ENCODE results near the gene VSTM2B.
"Not testable (repeated sequence)": the region's sequence is repeated elsewhere in the genome, so short reads cannot be mapped to it uniquely, and the experiment has no call there.

The VSTM2B gene

GRCh38 chr19:29532956-29533355, 7.2 kb downstream of the VSTM2B start:
- no peak for DNase-seq

- DNase-seq = no peak
These were observed 8.1 kb downstream of the VSTM2B start for GRCh38 chr19:29533578-29534544.

- no peak for DNase-seq
These were observed 9.5 kb downstream of the VSTM2B start for GRCh38 chr19:29535214-29535831.

GRCh38 chr19:29535984-29536508, 10.3 kb downstream of the VSTM2B start:
- no peak for DNase-seq

- DNase-seq = no peak
These were observed 11.4 kb downstream of the VSTM2B start for GRCh38 chr19:29537181-29537580.

GRCh38 chr19:29537601-29538000, 11.8 kb downstream of the VSTM2B start:
- no peak for DNase-seq

GRCh38 chr19:29538146-29538545, 12.4 kb downstream of the VSTM2B start:
- DNase-seq = no peak

GRCh38 chr19:29538651-29539050, 12.9 kb downstream of the VSTM2B start:
- DNase-seq = no peak

GRCh38 chr19:29539131-29539530, 13.3 kb downstream of the VSTM2B start:
- DNase-seq = no peak

GRCh38 chr19:29539670-29540069, 13.9 kb downstream of the VSTM2B start:
- no peak for DNase-seq

GRCh38 chr19:29540114-29540513, 14.3 kb downstream of the VSTM2B start:
- DNase-seq = no peak

- no peak for DNase-seq
These were observed 15.9 kb downstream of the VSTM2B start for GRCh38 chr19:29541473-29542253.

GRCh38 chr19:29542327-29542726, 16.5 kb downstream of the VSTM2B start:
- DNase-seq = no peak

- no peak for DNase-seq
These were observed 17.0 kb downstream of the VSTM2B start for GRCh38 chr19:29542776-29543175.

- no peak for DNase-seq
These were observed 17.6 kb downstream of the VSTM2B start for GRCh38 chr19:29543381-29543780.

GRCh38 chr19:29544656-29545360, 19.0 kb downstream of the VSTM2B start:
- DNase-seq = no peak

- not testable (repeated sequence) for DNase-seq
These were observed 19.7 kb downstream of the VSTM2B start for GRCh38 chr19:29545447-29545846.

GRCh38 chr19:29545866-29546582, 20.2 kb downstream of the VSTM2B start:
- DNase-seq = no peak

- no peak for DNase-seq
These were observed 20.9 kb downstream of the VSTM2B start for GRCh38 chr19:29546583-29547190.

GRCh38 chr19:29547361-29547960, 21.7 kb downstream of the VSTM2B start:
- no peak for DNase-seq

- DNase-seq = no peak
These were observed 22.2 kb downstream of the VSTM2B start for GRCh38 chr19:29547981-29548380.
